KOPT-K1 (cell line): ENCODE measurements around the gene BCL6B.
"Not testable (repeated sequence)": the region's sequence is repeated elsewhere in the genome, so short reads cannot be mapped to it uniquely, and the experiment has no call there.

Experiments
- H3K27ac ChIP-seq: fragments of 200-600 bp; sonication (generic); 2 replicates; pipeline ENCODE4 v1.5.1; 2016; ENCODE audit warnings: antibody characterized with exemption, mild to moderate bottlenecking, low read depth, low read length; ENCODE audit not compliant: poor library complexity, severe bottlenecking
- H3K36me3 ChIP-seq: fragments of 200-600 bp; sonication (generic); 2 replicates; pipeline ENCODE4 v1.5.1; 2017; ENCODE audit warnings: antibody characterized with exemption, mild to moderate bottlenecking, low read length, moderate library complexity; ENCODE audit not compliant: insufficient read depth
- H3K9me3 ChIP-seq: fragments of 200-600 bp; sonication (generic); 2 replicates; pipeline ENCODE4 v1.5.1; 2017; ENCODE audit warnings: antibody characterized with exemption, low read length, mild to moderate bottlenecking; ENCODE audit not compliant: insufficient read depth, poor library complexity, severe bottlenecking

Gene BCL6B

GRCh38 chr17:7048968-7049367, 26.1 kb downstream of the BCL6B start:
- no peaks in the 10 kb centered on the region for H3K9me3 ChIP-seq
- no peak overlapping the region for H3K27ac ChIP-seq
- H3K36me3 ChIP-seq = no peaks in the 10 kb centered on the region

GRCh38 chr17:7050583-7050982, 27.7 kb downstream of the BCL6B start:
- not testable (repeated sequence) for H3K36me3 ChIP-seq, H3K27ac ChIP-seq, H3K9me3 ChIP-seq

- H3K27ac ChIP-seq = no peak overlapping the region
- H3K36me3 ChIP-seq = no peaks in the 10 kb centered on the region
- H3K9me3 ChIP-seq = no peaks in the 10 kb centered on the region
These were observed 33.5 kb downstream of the BCL6B start for GRCh38 chr17:7056386-7056785.

GRCh38 chr17:7058831-7059447, 36.1 kb downstream of the BCL6B start:
- Histone ChIP-seq H3K9me3 (no peaks in the 10 kb centered on the region), H3K36me3 (no peaks in the 10 kb centered on the region), H3K27ac (no peak overlapping the region)

GRCh38 chr17:7060165-7060891, 37.5 kb downstream of the BCL6B start:
- no peak overlapping the region for H3K27ac ChIP-seq
- H3K36me3 ChIP-seq = no peaks in the 10 kb centered on the region
- no peaks in the 10 kb centered on the region for H3K9me3 ChIP-seq

- Histone ChIP-seq H3K27ac (no peak overlapping the region), H3K9me3 (peaks cover 9% of the 10 kb centered on the region), H3K36me3 (no peaks in the 10 kb centered on the region)
These were observed 40.8 kb downstream of the BCL6B start for GRCh38 chr17:7063518-7064094.

GRCh38 chr17:7064261-7064660, 41.4 kb downstream of the BCL6B start:
- H3K27ac ChIP-seq = no peak overlapping the region
- no peaks in the 10 kb centered on the region for H3K36me3 ChIP-seq
- H3K9me3 ChIP-seq = peaks cover 14% of the 10 kb centered on the region

GRCh38 chr17:7067198-7067597, 44.3 kb downstream of the BCL6B start:
- Histone ChIP-seq H3K9me3 (peaks cover 14% of the 10 kb centered on the region), H3K36me3 (no peaks in the 10 kb centered on the region), H3K27ac (no peak overlapping the region)

GRCh38 chr17:7068268-7068667, 45.4 kb downstream of the BCL6B start:
- no peak overlapping the region for H3K27ac ChIP-seq
- peaks cover 14% of the 10 kb centered on the region for H3K9me3 ChIP-seq

GRCh38 chr17:7070712-7071111, 47.9 kb downstream of the BCL6B start:
- peaks cover 14% of the 10 kb centered on the region for H3K9me3 ChIP-seq
- H3K36me3 ChIP-seq = no peaks in the 10 kb centered on the region
- no peak overlapping the region for H3K27ac ChIP-seq

More at GRCh38 chr17:7068268-7068667, 45.4 kb downstream of the BCL6B start:
- no peaks in the 10 kb centered on the region for H3K36me3 ChIP-seq

- H3K27ac ChIP-seq = no peak overlapping the region
- H3K9me3 ChIP-seq = peaks cover 14% of the 10 kb centered on the region
- no peaks in the 10 kb centered on the region for H3K36me3 ChIP-seq
These were observed 49.6 kb downstream of the BCL6B start for GRCh38 chr17:7072406-7072805.

GRCh38 chr17:7074931-7075330, 52.1 kb downstream of the BCL6B start:
- Histone ChIP-seq H3K9me3 (no peaks in the 10 kb centered on the region), H3K27ac (no peak overlapping the region), H3K36me3 (no peaks in the 10 kb centered on the region)

- no peaks in the 10 kb centered on the region for H3K36me3 ChIP-seq
- no peaks in the 10 kb centered on the region for H3K9me3 ChIP-seq
- no peak overlapping the region for H3K27ac ChIP-seq
These were observed 55.2 kb downstream of the BCL6B start for GRCh38 chr17:7077911-7078546.

GRCh38 chr17:7078711-7079110, 55.9 kb downstream of the BCL6B start:
- H3K36me3 ChIP-seq = no peaks in the 10 kb centered on the region
- no peaks in the 10 kb centered on the region for H3K9me3 ChIP-seq
- no peak overlapping the region for H3K27ac ChIP-seq
